Trophoblast cell (in vitro differentiated cells and primary cell): ENCODE measurements around the gene HNRNPA0.
A peak's percentile ranks its signal among the peaks of the same experiment; 100 is the strongest.

Experiments used
- DNase-seq, 2 donors: peaks; one replicate each; pipeline ENCODE4 v3.0.0-alpha.2; 2016
- H2AFZ ChIP-seq: 2 replicates; pipeline ENCODE4 v1.6.1; 2013; ENCODE audit warnings: low read length, moderate library complexity, mild to moderate bottlenecking; ENCODE audit not compliant: insufficient read depth, poor library complexity
- H2AK5ac ChIP-seq: 2 replicates; pipeline ENCODE4 v1.6.1; 2013; ENCODE audit warnings: mild to moderate bottlenecking, low read length
- H2BK120ac ChIP-seq: 2 replicates; pipeline ENCODE4 v1.6.1; 2013; ENCODE audit warnings: low read length, mild to moderate bottlenecking, moderate library complexity; ENCODE audit not compliant: insufficient read depth, poor library complexity
- H2BK12ac ChIP-seq: 2 replicates; pipeline ENCODE4 v1.6.1; 2013; ENCODE audit warnings: mild to moderate bottlenecking, low read length, moderate library complexity
- H2BK5ac ChIP-seq: 2 replicates; pipeline ENCODE4 v1.6.1; 2013; ENCODE audit warnings: low read length, low read depth, moderate library complexity, mild to moderate bottlenecking; ENCODE audit not compliant: poor library complexity
- H3K14ac ChIP-seq: 2 replicates; pipeline ENCODE4 v1.6.1; 2013; ENCODE audit warnings: mild to moderate bottlenecking, low read length
- H3K18ac ChIP-seq: 2 replicates; pipeline ENCODE4 v1.6.1; 2013; ENCODE audit warnings: mild to moderate bottlenecking, low read length
- H3K23ac ChIP-seq: 2 replicates; pipeline ENCODE4 v1.6.1; 2013; ENCODE audit warnings: low read length
- H3K27ac ChIP-seq: 2 replicates; pipeline ENCODE4 v1.5.1; 2013; ENCODE audit warnings: low read depth, mild to moderate bottlenecking, inconsistent platforms, low read length, moderate library complexity
- H3K27me3 ChIP-seq: 2 replicates; pipeline ENCODE4 v1.6.1; 2013; ENCODE audit warnings: inconsistent platforms, mild to moderate bottlenecking, low read length, moderate library complexity; ENCODE audit not compliant: insufficient read depth
- H3K36me3 ChIP-seq, 2 experiments: 1 replicate in 1 of 2; 2 replicates in 1 of 2; pipeline ENCODE4 v1.6.1; 2013; ENCODE audit warnings: low read length in 2 of 2, mild to moderate bottlenecking in 2 of 2, moderate library complexity in 1 of 2; ENCODE audit not compliant: insufficient read depth in 2 of 2, control insufficient read depth in 1 of 2
- H3K4ac ChIP-seq: 2 replicates; pipeline ENCODE4 v1.6.1; 2013; ENCODE audit warnings: low read depth, mild to moderate bottlenecking, low read length, moderate library complexity
- H3K4me1 ChIP-seq, 2 experiments: 1 replicate in 1 of 2; 2 replicates in 1 of 2; pipeline ENCODE4 v1.6.1; 2013; ENCODE audit warnings: low read length in 2 of 2, mild to moderate bottlenecking in 2 of 2, moderate library complexity in 1 of 2; ENCODE audit not compliant: insufficient read depth in 2 of 2, control insufficient read depth in 1 of 2
- H3K4me2 ChIP-seq: 2 replicates; pipeline ENCODE4 v1.6.1; 2013; ENCODE audit warnings: inconsistent platforms, mild to moderate bottlenecking, low read length, moderate library complexity
- H3K4me3 ChIP-seq: 2 replicates; pipeline ENCODE4 v1.5.1; 2013; ENCODE audit warnings: mild to moderate bottlenecking, low read depth, low read length, inconsistent platforms
- H3K79me1 ChIP-seq: one replicate; pipeline ENCODE4 v1.6.1; 2013; ENCODE audit warnings: low read length
- H3K79me2 ChIP-seq: 2 replicates; pipeline ENCODE4 v1.6.1; 2013; ENCODE audit warnings: low read length, mild to moderate bottlenecking; ENCODE audit not compliant: control insufficient read depth, insufficient read depth, poor library complexity
- H3K9ac ChIP-seq: 2 replicates; pipeline ENCODE4 v1.6.1; 2013; ENCODE audit warnings: mild to moderate bottlenecking, low read length
- H3K9me3 ChIP-seq: 2 replicates; pipeline ENCODE4 v1.6.1; 2013; ENCODE audit warnings: low read depth, mild to moderate bottlenecking, control low read depth, inconsistent platforms, low read length; ENCODE audit not compliant: insufficient read depth
- H4K12ac ChIP-seq: 2 replicates; pipeline ENCODE4 v1.6.1; 2013; ENCODE audit warnings: low read depth, mild to moderate bottlenecking, low read length, moderate library complexity
- H4K8ac ChIP-seq: 2 replicates; pipeline ENCODE4 v1.6.1; 2013; ENCODE audit warnings: low read depth, mild to moderate bottlenecking, low read length, moderate library complexity
- H4K91ac ChIP-seq: one replicate; pipeline ENCODE4 v1.6.1; 2013; ENCODE audit warnings: low read depth, mild to moderate bottlenecking, low read length, moderate library complexity
- WGBS: extraction: QIAGEN DNeasy Blood & Tissue Kit; methylation state at CpG from one replicate; pipeline ENCODE4 v1.1.7; 2013; ENCODE audit warnings: missing lambda C conversion rate; ENCODE audit not compliant: insufficient read length, insufficient coverage; ENCODE audit errors: extremely low coverage; 5-methylcytosine and 5-hydroxymethylcytosine counted together

The HNRNPA0 gene

DNA sequence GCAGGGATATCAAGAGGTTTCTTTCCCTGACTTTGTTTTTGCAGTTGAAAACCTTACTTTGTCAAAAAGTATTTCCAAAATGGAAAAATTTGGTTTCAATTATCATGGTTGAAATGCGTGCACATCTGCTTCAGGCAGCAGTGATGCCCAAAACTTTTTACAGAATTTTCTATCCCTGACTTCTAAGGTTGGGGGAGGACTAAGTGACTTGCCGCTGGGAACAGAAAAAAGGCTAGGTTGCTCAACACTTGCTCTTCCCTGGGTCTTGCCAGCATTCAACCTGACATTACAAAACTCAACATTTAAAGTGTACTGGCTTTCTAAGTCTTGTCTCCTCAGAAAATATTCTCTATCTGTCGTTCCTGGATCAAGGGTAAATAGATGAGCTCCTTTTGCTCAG, 23.0 kb downstream of the HNRNPA0 start:
- H3K27me3 ChIP-seq, result no peaks in the 10 kb centered on the region
- no peak overlapping the region for H2AFZ ChIP-seq
- no peak overlapping the region for H4K8ac ChIP-seq
- no peaks in the 10 kb centered on the region for H3K79me2 ChIP-seq
- H3K14ac ChIP-seq, result no peak overlapping the region
- no peak overlapping the region for H3K27ac ChIP-seq
- peaks cover 2 to 8% of the 10 kb centered on the region in 2 experiments for H3K4me1 ChIP-seq
- no peaks in the 10 kb centered on the region for H3K36me3 ChIP-seq
- no peaks in the 10 kb centered on the region for H3K9me3 ChIP-seq
- no peak for DNase-seq
- H2BK5ac ChIP-seq, result no peak overlapping the region
- H3K79me1 ChIP-seq, result no peaks in the 10 kb centered on the region
- H3K18ac ChIP-seq, result no peak overlapping the region
- no peak overlapping the region for H2BK120ac ChIP-seq
- no peak overlapping the region for H3K9ac ChIP-seq
- H3K4ac ChIP-seq, result no peak overlapping the region
- H3K4me3 ChIP-seq, result no peak overlapping the region
- H3K23ac ChIP-seq, result no peak overlapping the region
- H3K4me2 ChIP-seq, result no peak overlapping the region
- H2BK12ac ChIP-seq, result no peak overlapping the region
- no peak overlapping the region for H4K12ac ChIP-seq
- H4K91ac ChIP-seq, result no peak overlapping the region
- no CpG with 5 or more reads among the region's 3 CpGs for WGBS
- no peak overlapping the region for H2AK5ac ChIP-seq

DNA sequence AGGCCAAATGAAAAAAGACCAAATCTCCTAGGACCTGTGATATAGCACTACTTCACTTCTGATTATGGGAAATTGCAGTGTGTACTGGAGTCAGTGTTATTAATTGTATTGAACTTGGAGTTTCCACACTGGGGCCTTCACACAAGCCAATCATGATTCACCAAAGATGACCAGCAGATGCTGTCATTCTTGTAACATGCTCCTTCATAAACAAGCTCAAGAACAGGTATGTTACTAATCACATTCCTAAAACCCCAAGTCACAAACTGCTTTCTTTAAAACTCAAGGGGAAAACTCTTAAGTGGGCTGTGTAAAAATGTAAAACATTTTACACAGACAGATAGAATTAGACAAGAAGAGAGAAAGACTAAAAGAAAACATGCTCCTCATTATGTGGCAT, 23.8 kb downstream of the HNRNPA0 start:
- Histone ChIP-seq H3K4me3 (no peak overlapping the region), H3K36me3 (no peaks in the 10 kb centered on the region), H3K4ac (no peak overlapping the region), H3K23ac (no peak overlapping the region), H2BK5ac (no peak overlapping the region), H2AFZ (no peak overlapping the region), H3K14ac (no peak overlapping the region), H3K79me1 (no peaks in the 10 kb centered on the region), H3K9ac (no peak overlapping the region), H3K4me2 (no peak overlapping the region), H4K8ac (no peak overlapping the region), H4K91ac (no peak overlapping the region), H3K79me2 (no peaks in the 10 kb centered on the region), H3K4me1 (peaks cover under 1% of the 10 kb centered on the region in 2 experiments), H4K12ac (no peak overlapping the region), H3K27me3 (no peaks in the 10 kb centered on the region), H3K9me3 (no peaks in the 10 kb centered on the region), H2AK5ac (no peak overlapping the region), H3K18ac (no peak overlapping the region), H2BK120ac (no peak overlapping the region), H2BK12ac (no peak overlapping the region), H3K27ac (no peak overlapping the region)
- DNase-seq, result peak in 1 of 2 donors; percentile 25

- Histone ChIP-seq H4K12ac (no peak overlapping the region), H4K8ac (no peak overlapping the region), H2BK12ac (no peak overlapping the region), H3K4ac (no peak overlapping the region), H3K79me2 (no peaks in the 10 kb centered on the region), H3K4me1 (no peaks in the 10 kb centered on the region), H3K27ac (no peak overlapping the region), H3K9me3 (no peaks in the 10 kb centered on the region), H3K36me3 (no peaks in the 10 kb centered on the region), H2AK5ac (no peak overlapping the region), H3K14ac (no peak overlapping the region), H4K91ac (no peak overlapping the region), H3K4me2 (no peak overlapping the region), H2BK5ac (no peak overlapping the region), H3K27me3 (no peaks in the 10 kb centered on the region), H3K9ac (no peak overlapping the region), H3K4me3 (no peak overlapping the region), H2AFZ (no peak overlapping the region), H3K18ac (no peak overlapping the region), H3K79me1 (no peaks in the 10 kb centered on the region), H3K23ac (no peak overlapping the region), H2BK120ac (no peak overlapping the region)
- WGBS, result no CpG with 5 or more reads among the region's 1 CpG
- no peak for DNase-seq
Observed at GRCh38 chr5:137728048-137728447, 26.1 kb downstream of the HNRNPA0 start.

DNA sequence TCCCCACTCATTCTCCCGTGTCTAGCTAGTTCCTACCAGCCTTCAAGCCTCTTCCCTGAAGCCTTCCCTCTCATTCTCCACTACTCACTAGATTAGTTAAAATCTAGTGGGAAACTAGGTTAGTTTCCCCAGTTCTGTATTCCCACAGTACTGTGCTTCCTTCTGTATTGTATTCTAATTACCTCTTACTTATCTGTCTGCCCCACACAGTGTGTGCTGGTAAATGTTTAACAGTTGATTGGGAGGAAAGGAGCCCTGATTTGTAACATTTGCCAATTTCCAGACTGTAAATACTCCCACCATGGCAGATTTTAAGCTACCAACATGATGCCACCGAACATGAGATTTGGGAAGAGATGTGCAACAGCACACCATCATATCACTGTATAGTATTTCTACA, 26.5 kb downstream of the HNRNPA0 start:
- no peak overlapping the region for H3K4me2 ChIP-seq
- H4K91ac ChIP-seq, result no peak overlapping the region
- no CpG with 5 or more reads among the region's 2 CpGs for WGBS
- H3K14ac ChIP-seq, result no peak overlapping the region
- no peak overlapping the region for H3K4ac ChIP-seq
- H2BK120ac ChIP-seq, result no peak overlapping the region
- no peaks in the 10 kb centered on the region for H3K9me3 ChIP-seq
- DNase-seq, result no peak
- H2BK5ac ChIP-seq, result no peak overlapping the region
- no peak overlapping the region for H3K9ac ChIP-seq
- H2BK12ac ChIP-seq, result no peak overlapping the region
- H3K36me3 ChIP-seq, result no peaks in the 10 kb centered on the region
- no peak overlapping the region for H4K12ac ChIP-seq
- no peak overlapping the region for H3K23ac ChIP-seq
- no peak overlapping the region for H3K18ac ChIP-seq
- no peaks in the 10 kb centered on the region for H3K79me1 ChIP-seq
- no peak overlapping the region for H3K27ac ChIP-seq
- no peaks in the 10 kb centered on the region for H3K27me3 ChIP-seq
- no peak overlapping the region for H3K4me3 ChIP-seq
- H4K8ac ChIP-seq, result no peak overlapping the region
- no peaks in the 10 kb centered on the region for H3K4me1 ChIP-seq
- no peak overlapping the region for H2AK5ac ChIP-seq
- no peak overlapping the region for H2AFZ ChIP-seq
- no peaks in the 10 kb centered on the region for H3K79me2 ChIP-seq
